ENCODE data around the gene AGMO.

- TF ChIP-seq CTCF (IDR thresholded peaks at IDR 0.05; ENCODE audit: insufficient read depth, low read depth, low read length) (no peak), EZH2 (IDR thresholded peaks at IDR 0.05; ENCODE audit: insufficient read depth, low read length) (no peak)
These were observed 15.8 kb upstream of the AGMO start for GRCh38 chr7:15577600-15577999.
